Measurements from ENCODE around the gene C1QTNF2. TPM values are rescaled to one million over a fixed set of nuclear protein-coding genes. Genes with fewer than 3 reads are reported as not detected.

C1QTNF2 gene
- total RNA-seq, 1 experiment from 2014 or later, result 0.20 TPM

DNA sequence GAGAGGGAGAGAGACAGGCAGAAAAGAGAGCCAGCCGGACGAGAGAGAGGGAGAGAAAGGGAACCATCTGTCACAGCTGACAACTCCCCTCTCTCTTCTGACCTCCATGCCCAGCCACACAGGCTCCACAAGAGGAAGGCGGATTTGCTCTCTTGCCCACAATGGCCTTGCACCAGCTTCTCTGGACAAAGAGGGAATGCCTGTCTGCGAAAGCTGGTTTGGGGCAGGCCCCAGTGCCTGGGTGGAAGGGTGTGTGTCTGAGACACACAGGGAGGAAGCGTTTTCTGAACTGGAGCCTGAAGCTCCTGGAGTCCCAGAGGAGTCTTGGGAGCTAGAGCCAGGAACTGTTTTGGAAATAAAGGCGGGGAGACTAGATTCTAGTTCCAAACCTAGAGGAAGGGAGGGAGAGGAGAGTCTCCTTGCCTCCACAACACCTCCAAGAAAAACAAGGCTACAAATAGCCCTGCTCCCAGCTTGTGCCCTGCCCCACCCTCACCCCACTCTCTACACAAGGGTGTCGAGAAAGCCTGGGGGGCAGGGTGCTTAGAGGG, 12.5 kb downstream of the C1QTNF2 start:
- Histone ChIP-seq H2AFZ (no peak overlapping the region), H3K4me3 (no peak overlapping the region), H3K4me2 (no peak overlapping the region), H3K27ac (no peak overlapping the region), H3K36me3 (ENCODE audit: low read depth) (no peaks in the 10 kb centered on the region), H3F3A (ENCODE audit: insufficient read depth, low read depth) (no peaks in the 10 kb centered on the region), H3K27me3 (ENCODE audit: insufficient read depth, low read depth) (no peaks in the 10 kb centered on the region), H4K20me1 (ENCODE audit: insufficient read depth) (no peaks in the 10 kb centered on the region), H3K79me2 (ENCODE audit: low read depth) (no peaks in the 10 kb centered on the region), H3K9me3 (ENCODE audit: insufficient read depth, low read depth) (no peaks in the 10 kb centered on the region), H3K9me2 (ENCODE audit: insufficient read depth) (no peaks in the 10 kb centered on the region), H3K4me1 (replicated peaks; ENCODE audit: insufficient read depth) (no peaks in the 10 kb centered on the region)
- CTCF ChIA-PET, result no interaction called here
- DNase-seq, result no peak
- POLR2A ChIA-PET (ENCODE audit: unreplicated experiment), result no interaction called here
- BruUV-seq (replicated peaks), result no TSS peak
- intact Hi-C loops (cut with micrococcal nuclease; ENCODE audit: unreplicated experiment), result no loop called here
- no peak for TF ChIP-seq EZH2 (IDR thresholded peaks at IDR 0.05; ENCODE audit: low read depth)
- TF ChIP-seq, protein P1, sequence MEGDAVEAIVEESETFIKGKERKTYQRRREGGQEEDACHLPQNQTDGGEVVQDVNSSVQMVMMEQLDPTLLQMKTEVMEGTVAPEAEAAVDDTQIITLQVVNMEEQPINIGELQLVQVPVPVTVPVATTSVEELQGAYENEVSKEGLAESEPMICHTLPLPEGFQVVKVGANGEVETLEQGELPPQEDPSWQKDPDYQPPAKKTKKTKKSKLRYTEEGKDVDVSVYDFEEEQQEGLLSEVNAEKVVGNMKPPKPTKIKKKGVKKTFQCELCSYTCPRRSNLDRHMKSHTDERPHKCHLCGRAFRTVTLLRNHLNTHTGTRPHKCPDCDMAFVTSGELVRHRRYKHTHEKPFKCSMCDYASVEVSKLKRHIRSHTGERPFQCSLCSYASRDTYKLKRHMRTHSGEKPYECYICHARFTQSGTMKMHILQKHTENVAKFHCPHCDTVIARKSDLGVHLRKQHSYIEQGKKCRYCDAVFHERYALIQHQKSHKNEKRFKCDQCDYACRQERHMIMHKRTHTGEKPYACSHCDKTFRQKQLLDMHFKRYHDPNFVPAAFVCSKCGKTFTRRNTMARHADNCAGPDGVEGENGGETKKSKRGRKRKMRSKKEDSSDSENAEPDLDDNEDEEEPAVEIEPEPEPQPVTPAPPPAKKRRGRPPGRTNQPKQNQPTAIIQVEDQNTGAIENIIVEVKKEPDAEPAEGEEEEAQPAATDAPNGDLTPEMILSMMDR (conservative IDR thresholded peaks at IDR 0.05), result no peak

DNA sequence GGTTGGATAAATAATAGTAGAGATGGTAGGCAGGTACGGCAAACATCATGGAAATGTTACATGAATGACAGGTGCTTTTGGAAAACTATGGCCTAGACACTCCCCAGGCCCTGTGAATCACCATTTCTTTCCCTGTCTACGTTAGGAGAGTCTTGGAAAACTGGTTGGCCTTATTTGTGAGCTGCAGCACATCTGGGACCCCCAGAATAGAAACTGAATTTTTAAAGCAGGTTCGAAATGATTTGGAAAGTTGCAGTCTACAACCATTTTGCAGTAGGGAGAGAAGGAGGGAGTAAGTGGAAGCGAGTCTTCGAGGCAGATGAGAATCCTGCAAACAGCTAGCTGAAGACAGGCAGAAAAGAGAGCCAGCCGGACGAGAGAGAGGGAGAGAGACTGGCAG, 13.0 kb downstream of the C1QTNF2 start:
- no peak for DNase-seq
- H3K36me3 ChIP-seq (ENCODE audit: low read depth), result no peaks in the 10 kb centered on the region
- ChIA-PET CTCF (no interaction called here), POLR2A (ENCODE audit: unreplicated experiment) (no interaction called here)
- no TSS peak for BruUV-seq (replicated peaks)
- H3F3A ChIP-seq (ENCODE audit: insufficient read depth, low read depth), result no peaks in the 10 kb centered on the region
- no peak overlapping the region for H3K4me2 ChIP-seq
- TF ChIP-seq, protein P1 (conservative IDR thresholded peaks at IDR 0.05), result no peak
- TF ChIP-seq EZH2 (IDR thresholded peaks at IDR 0.05; ENCODE audit: low read depth), result no peak
- no peak overlapping the region for H3K27ac ChIP-seq
- H3K9me2 ChIP-seq (ENCODE audit: insufficient read depth), result no peaks in the 10 kb centered on the region
- H4K20me1 ChIP-seq (ENCODE audit: insufficient read depth), result no peaks in the 10 kb centered on the region
- H3K4me1 ChIP-seq (replicated peaks; ENCODE audit: insufficient read depth), result no peaks in the 10 kb centered on the region
- H2AFZ ChIP-seq, result no peak overlapping the region
- no peaks in the 10 kb centered on the region for H3K9me3 ChIP-seq (ENCODE audit: insufficient read depth, low read depth)
- no peaks in the 10 kb centered on the region for H3K27me3 ChIP-seq (ENCODE audit: insufficient read depth, low read depth)
- H3K79me2 ChIP-seq (ENCODE audit: low read depth), result no peaks in the 10 kb centered on the region
- no peak overlapping the region for H3K4me3 ChIP-seq
- intact Hi-C loops (cut with micrococcal nuclease; ENCODE audit: unreplicated experiment), result no loop called here

DNA sequence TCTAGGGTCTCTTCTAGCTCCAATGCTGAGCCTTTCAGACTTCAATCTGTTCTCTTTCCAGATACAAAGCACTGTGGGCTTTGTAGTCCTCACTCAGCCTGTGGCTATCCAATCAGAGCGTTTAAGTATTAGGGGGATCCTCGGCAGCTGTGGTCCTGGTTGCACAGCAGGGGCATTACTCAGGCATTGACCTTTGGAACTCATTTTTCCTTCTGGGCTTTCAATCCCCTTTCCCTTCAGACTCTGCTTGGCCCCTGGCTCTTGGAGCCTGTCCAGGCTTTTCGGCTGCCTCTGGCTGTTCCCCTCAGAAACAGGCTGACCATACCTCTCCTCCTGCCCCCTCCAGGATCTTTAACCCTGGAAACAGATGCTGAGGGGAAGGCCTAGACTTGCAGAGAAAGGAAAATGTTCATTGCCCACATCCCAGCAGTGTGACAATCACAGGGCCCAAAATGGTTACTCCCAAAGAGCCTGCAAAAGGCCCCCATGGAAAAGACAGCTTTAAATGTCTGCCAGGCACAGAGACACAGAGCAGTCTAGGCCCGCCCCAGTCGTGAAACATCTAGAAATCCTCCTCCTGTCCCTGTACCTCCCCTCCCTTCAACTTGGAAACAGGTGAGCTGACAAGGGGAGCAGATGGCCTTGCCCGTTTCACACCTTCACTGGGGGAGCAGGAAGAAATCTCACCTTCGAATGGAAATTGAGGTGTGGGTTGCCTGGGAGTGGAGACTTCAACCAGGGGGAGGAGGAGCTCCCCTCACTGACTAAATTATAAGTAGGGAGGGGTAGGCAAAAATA, 13.7 kb downstream of the C1QTNF2 start:
- POLR2A ChIA-PET (ENCODE audit: unreplicated experiment), result interaction anchor here (0.7 kb wide), 1 partner anchor 268 kb away, joined by 3 read pairs; no protein-coding TSS in a partner anchor
- no peak overlapping the region for H3K4me2 ChIP-seq
- H3K4me1 ChIP-seq (replicated peaks; ENCODE audit: insufficient read depth), result no peaks in the 10 kb centered on the region
- no peaks in the 10 kb centered on the region for H3K27me3 ChIP-seq (ENCODE audit: insufficient read depth, low read depth)
- TF ChIP-seq EZH2 (IDR thresholded peaks at IDR 0.05; ENCODE audit: low read depth), result no peak
- TF ChIP-seq, protein P1 (conservative IDR thresholded peaks at IDR 0.05), result no peak
- BruUV-seq (replicated peaks), result no TSS peak
- H3K9me3 ChIP-seq (ENCODE audit: insufficient read depth, low read depth), result no peaks in the 10 kb centered on the region
- no peak overlapping the region for H2AFZ ChIP-seq
- CTCF ChIA-PET, result no interaction called here
- H3K79me2 ChIP-seq (ENCODE audit: low read depth), result no peaks in the 10 kb centered on the region
- H3K27ac ChIP-seq, result no peak overlapping the region
- H3K9me2 ChIP-seq (ENCODE audit: insufficient read depth), result no peaks in the 10 kb centered on the region
- no peaks in the 10 kb centered on the region for H3F3A ChIP-seq (ENCODE audit: insufficient read depth, low read depth)
- no peaks in the 10 kb centered on the region for H4K20me1 ChIP-seq (ENCODE audit: insufficient read depth)
- DNase-seq, result no peak
- no peaks in the 10 kb centered on the region for H3K36me3 ChIP-seq (ENCODE audit: low read depth)
- H3K4me3 ChIP-seq, result no peak overlapping the region
- intact Hi-C loops (cut with micrococcal nuclease; ENCODE audit: unreplicated experiment), result no loop called here
